HG03571 (cell line): ENCODE measurements around the gene ULBP3.
"Not testable (repeated sequence)": the region's sequence is repeated elsewhere in the genome, so short reads cannot be mapped to it uniquely, and the experiment has no call there.

Experiments
- ATAC-seq: cut with Tn5 transposase; IDR thresholded peaks from one replicate; pipeline ENCODE4 v1.9.1; 2021; ENCODE audit not compliant: unreplicated experiment

Gene ULBP3

DNA sequence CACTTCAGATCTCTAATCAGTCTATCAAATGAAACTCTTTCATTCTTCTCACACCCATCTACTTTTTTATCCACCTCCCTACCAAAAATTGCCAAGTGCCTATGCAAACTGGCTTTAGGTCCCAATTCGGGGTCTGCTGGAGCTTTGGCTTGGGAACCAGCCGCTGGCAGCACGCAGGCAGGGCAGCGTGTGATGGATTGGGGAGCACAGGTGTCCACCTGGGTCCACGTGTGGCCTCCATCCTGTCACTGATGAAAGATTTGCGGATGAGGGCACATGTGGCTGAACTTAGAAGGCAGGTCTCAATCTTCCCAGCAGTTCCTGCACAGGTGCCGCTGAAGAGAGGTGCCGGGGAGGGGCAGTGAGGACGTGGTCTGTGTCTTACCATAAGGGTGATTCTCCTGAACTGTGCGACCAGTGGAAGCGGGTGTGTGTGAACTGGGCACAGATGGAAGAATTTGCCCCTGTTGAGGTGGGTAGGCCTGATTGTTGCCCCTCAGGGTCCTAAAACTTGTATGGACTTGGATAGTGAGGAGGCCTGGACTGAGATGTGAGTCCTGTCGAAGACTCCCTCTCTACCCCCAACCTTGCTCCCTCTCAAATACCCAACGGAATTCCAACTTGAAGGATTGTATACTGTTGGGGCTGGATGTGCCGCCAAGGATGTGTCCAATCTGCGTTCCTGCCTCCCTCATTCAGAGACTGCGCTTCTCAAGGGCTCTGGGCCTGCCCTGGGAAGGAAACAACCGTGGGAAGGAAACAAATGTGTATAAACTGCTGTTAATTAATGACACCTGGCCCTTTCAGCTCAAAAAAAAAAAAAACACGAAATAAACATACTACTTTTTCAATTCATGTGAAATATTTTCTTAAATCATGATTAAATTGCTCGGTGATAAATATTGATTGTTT, 25.2 kb downstream of the ULBP3 start:
- ATAC-seq = no peak

- ATAC-seq = no peak
Observed at GRCh38 chr6:150043096-150043495, 25.8 kb downstream of the ULBP3 start.

DNA sequence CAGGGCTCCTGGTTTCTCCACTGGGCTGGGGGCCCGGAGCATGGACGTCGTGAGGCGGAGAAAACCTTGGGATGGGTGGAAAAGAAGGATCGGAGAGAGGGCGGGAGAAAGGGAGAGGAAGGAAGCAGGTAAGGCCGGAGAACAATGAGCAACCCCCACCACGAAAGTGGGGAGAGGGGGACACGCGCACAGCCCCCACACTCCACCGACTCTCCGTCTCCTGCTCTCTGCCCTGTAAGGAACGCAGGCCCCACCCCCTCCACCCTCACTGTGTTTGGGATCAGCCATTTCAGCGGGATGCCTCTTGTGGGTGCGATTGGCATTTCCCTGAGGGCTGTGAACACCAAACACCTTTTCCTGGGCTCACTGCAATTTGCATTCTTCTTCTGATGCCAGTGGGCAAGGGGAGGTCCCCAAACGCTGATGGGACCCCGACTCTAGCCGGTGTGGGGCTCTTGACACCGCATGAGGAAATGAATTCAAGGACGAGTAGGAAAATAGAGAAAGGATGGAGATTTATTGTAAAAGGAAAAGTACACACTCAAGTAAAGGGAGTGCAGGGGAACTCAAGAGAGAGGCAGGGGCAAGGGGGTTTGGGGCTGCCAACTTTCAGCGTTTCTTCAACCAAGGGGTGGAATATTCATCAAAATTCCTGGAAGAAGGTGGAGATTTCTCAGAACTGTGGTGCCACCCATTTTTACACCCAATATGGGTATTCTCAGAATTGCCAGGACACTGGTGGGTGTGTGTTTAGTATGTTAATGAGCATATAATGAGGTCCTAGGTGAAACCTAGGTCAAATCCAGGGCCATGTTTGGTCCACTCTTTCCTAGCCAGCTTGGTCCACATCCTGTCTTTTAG, 30.5 kb downstream of the ULBP3 start:
- no peak for ATAC-seq

GRCh38 chr6:150037526-150038201, 31.3 kb downstream of the ULBP3 start:
- ATAC-seq = no peak

GRCh38 chr6:150036081-150036480, 32.8 kb downstream of the ULBP3 start:
- no peak for ATAC-seq

DNA sequence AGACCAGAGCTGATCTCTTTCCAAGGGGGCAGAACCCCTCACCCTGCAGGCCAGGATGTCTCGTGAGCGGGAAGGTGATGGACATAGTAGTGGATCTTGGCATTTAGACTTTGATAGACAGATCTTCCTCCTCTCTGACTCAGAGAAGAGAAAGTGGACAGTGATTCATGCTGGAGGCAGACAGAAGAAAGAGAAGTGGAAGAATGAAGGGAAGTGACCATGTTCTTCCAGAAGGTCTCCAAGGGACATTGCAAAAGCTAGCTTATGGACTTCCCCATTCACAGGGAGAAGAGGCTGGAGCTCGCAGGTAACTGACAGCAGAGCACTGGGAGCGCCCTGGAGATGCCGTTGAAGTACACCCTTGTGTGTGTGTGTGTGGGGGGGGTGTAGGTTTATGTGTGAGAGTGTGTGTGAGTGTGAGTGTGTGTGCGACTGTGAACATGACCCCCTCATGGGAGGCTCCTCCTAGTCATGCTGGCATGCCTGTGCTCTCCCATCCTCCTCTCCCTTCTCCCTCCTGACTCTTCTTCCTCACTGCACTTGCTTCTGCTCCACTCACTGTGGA, 35.6 kb downstream of the ULBP3 start:
- ATAC-seq = no peak

DNA sequence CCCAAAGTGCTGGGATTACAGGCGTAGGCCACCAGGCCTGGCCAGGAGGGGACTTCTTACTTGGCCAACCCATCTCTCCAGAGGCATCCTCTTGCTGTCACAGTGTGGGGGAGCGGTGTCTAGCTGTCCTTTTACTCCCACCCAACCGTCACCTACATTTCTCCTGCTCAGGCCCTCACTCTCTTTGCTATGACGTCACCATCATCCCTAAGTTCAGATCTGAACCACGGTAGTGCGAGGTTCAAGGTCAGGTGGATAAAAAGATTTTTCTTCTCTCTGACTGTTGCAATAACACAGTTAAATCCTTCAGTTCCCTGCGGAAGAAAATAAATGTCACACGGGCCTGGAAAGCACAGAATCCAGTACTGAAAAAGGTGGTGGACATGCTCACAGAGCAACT, 36.3 kb downstream of the ULBP3 start:
- ATAC-seq = no peak

GRCh38 chr6:150030611-150031010, 38.3 kb downstream of the ULBP3 start:
- no peak for ATAC-seq

DNA sequence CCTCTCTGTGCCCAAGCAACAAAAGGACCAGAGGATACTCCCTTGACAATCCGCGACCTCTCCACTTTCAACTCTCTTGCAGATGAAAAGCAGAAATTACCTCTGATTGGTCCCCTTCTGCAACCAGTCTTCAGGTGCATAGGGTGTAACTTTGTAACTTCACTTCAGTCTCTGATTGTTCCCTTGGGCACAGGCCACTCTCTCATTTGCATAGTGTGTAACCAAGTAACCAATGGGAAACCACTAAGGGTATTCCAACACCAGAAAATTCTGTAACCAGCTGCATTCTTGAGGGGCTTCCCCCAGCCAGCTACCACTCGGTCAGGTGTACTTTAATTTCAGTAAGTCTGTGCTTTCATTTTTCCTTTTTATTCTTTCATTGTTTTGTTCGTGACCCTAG, 39.2 kb downstream of the ULBP3 start:
- ATAC-seq = no peak

DNA sequence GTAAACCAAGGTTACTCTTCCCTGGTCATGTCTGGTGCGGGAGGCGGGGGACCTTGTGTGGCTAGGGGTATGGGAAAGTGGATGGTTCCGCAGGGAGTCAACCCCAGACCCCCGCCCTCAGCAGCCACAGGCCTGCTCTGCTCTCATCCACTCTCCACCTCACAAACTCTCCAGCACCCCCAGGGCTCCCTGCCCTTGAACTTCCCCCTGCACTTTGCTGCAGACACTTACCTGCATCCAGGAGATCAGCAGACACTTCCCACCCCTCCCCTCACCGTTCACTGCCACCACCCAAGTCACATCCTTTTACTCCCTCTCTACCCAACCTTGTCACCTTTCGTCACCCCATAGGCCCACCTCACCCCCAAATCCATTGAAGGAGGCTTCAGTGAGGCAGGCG, 39.6 kb downstream of the ULBP3 start:
- ATAC-seq = no peak

DNA sequence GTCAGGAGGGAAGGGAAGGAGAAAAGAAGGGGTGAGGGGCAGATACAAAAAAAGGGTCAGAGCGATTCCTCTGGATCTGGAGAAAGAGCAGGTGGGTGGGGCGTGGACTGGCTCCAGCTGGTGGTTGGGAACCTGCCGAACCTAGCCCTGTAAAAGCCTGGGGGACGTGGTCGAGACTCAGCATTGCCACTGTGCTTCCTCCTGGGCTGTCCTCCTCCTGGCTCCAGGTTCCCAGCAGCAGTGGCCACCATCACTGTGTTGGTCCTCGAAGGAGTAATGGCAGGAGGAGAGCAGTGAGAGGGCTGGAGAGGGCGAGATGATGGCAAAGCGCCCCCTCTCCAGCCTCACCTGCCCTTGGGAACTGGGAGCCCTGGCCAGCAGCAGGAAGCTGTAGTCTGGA, 40.1 kb downstream of the ULBP3 start:
- no peak for ATAC-seq

DNA sequence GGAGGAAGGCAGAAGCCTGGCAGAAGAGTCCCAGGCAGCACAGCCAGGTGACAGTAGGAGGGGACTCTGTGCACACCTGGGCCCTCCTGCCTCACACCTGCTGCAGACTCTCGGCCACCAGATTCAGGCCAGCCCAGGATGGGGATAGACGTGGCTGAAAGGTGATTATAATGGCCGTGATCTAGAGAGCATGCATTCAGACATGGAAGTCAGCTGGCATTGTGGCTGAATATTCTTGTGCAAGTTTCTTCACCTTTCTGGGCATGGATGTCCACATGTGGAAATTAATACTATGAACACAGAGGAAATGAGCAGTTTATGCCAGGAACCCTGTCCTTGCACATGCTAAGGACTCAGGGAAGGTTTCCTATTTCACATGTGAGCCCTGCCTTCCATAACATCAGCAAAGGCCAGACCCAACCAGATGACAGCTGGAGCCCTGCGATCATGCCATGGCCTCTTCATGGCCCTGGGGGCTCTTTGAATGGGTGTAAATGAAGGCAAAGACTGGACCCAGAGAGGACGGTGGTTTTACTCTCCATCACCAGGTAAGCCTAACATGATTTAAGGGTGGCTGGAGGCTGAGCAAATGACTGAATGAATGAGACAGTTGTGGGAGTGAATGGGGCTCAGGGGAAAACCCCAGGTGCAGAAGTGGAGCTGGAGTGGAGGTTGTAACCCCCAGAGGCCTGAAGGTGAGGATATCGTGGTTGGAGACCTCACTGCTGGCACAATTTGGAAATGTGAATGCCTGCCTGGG, 40.9 kb downstream of the ULBP3 start:
- no peak for ATAC-seq

DNA sequence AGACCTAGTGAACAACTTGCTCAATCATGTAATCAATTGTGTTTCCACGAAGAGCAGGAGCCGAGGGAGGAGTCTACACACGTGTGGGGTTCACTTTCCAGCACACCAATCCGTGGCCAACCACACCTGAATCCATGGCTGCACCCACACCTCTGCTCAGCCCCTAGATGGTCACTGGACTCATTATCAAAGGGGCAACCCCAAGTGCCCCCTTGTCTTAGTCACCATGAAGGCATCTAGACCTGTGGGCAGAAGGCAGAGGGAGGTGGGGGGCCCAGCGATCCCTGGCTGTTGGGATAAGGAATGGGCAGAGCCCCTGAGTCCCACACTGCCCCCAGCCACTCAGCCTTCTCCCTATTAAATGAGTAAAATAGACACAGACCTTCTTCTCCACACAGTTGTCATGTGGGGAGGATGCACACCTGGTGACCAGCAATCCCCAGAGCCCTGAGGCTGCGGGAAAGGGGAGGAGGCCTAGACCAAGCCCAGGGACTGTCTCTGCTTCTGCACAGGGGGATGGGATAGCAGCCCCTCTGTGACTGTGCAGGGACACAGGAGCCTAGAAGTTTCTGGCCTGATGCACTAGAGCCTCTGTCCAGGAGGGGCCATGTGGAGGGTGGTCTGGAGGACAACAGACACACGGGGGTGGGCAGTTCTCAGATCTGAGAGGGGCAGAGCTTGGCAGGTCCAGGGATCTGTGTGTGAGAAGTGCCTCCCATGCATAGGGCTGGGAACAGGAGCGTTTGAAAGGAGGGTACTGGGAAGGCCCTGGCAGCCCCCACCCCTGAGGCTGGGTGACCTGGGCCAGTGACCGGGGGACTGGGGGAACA, 41.7 kb downstream of the ULBP3 start:
- ATAC-seq = no peak

DNA sequence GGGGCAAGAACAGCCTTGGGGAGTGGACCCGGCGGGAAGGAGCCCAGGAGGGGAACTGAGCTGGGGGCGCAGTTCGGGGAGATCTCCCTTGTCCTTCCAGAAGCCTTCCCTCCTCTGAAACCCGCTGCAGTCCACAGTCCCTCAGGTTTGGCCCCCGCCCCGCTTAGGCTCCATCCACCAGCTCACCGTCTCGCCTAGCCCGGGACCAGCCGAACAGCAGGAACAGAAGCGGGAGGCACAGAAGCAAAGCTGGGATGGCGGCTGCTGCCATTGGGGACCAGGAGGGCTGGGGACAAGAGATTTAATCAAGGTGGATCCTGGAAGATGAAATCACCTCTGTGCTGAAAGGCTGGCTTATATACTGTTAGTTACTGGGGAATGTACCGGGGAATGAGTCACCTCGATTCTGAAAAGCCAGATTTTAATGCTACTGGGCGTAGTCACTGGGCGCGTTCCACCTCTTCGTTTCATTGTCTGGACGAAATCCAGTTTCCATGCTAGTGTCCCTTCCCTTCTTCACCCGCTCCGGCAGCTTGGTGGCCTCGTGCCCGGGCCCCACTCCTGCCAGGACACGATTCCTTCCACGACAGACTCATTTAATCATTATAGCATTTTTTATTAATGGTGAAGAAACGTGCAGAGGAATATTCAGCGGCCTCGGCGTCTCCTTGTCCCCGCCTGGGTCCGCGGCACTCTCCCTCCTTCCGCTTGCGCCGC, 43.6 kb downstream of the ULBP3 start, which contains the start of gene RAET1L:
RAET1L (minus strand) TSS at position 332 of the 717 bp plus-strand sequence; CDS start at position 271, 61 bp downstream.
- no peak for ATAC-seq

- no peak for ATAC-seq
Observed at GRCh38 chr6:150024646-150025155, 44.2 kb downstream of the ULBP3 start.

DNA sequence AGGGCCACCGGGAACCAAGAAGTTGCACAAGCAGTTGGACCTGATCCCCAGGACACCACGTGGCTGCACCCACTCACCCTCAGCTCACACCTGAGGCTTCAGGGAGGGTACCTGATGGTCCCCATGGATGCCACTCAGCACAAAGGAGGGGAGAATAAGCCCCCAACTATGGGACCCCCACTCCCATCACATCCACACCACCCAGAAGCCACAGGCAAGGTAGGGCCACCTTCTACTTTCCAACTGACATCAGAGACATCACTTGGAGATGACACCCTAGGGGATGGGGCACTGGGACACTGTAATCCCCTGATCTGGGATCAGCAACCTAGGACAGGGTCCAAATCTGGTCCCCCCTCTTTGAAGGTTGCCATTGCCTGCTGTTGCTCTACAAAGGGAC, 44.9 kb downstream of the ULBP3 start:
- ATAC-seq = not testable (repeated sequence)

- not testable (repeated sequence) for ATAC-seq
Observed at GRCh38 chr6:150021870-150022269, 47.1 kb downstream of the ULBP3 start.

DNA sequence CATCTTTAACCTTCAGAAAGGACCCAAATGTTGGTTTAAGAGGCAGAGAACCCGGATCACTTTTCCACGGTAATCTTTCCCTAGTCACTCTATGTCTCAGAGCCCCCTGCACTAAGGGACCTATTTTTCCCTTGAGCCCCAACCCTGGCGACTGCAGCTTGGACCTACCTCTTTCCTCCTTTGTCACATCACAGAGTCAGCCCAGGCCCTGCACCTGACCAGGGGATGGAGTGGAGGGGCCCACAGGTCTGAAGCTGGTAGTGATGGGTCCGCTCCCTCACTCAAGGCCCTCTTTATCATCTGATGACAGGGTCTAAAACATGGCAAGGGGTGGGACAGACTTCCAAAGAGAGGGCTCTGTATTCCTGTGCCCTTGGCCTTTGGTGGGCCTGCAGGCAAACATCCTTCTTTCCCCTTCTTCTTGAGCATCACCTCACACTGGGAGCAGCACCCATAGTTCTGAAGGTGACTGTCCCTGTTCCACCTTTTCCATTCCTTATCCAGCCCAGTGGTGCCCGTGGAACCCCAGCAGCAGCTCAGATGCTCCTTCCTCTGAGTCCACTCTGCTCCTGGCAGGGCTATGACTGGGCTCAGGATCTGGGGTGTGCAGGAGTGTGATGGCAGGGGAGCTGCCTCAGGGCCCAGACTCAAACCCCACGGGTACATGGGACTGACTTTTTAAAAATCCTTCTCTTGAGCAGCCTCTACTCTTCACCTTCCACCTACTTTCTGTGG, 49.9 kb downstream of the ULBP3 start:
- no peak for ATAC-seq
